HepG2 (cell line): Measurements from ENCODE around the gene NDRG3. TPM values are rescaled to one million over a fixed set of nuclear protein-coding genes. Genes with fewer than 3 reads are reported as not detected.
A peak's percentile ranks its signal among the peaks of the same experiment; 100 is the strongest.

Experiments
- ARHGAP35 ChIP-seq: sonication (generic); formaldehyde crosslinking; IDR thresholded peaks from 2 replicates; pipeline ENCODE4 v1.9.0; 2022; ENCODE audit warnings: mild to moderate bottlenecking, inconsistent platforms, moderate library complexity, missing genetic modification reagents, borderline replicate concordance
- HOXD1 ChIP-seq: sonication (generic); formaldehyde crosslinking; IDR thresholded peaks from 2 replicates; pipeline ENCODE4 v1.5.0; 2020; ENCODE audit warnings: missing genetic modification reagents
- PHB2 ChIP-seq: fragments of 450-650 bp; IDR thresholded peaks from 2 replicates; pipeline ENCODE4 v1.6.1; 2018; ENCODE audit not compliant: partially characterized antibody
- PITX1 ChIP-seq: sonication (generic); formaldehyde crosslinking; IDR thresholded peaks from 2 replicates; pipeline ENCODE4 v1.5.1; 2020; ENCODE audit warnings: mild to moderate bottlenecking, missing genetic modification reagents
- PTBP1 ChIP-seq: fragments of 200-400 bp; formaldehyde crosslinking; IDR thresholded peaks from 2 replicates; pipeline ENCODE4 v1.6.1; 2018; ENCODE audit warnings: low read length, low read depth; ENCODE audit not compliant: poor library complexity, severe bottlenecking
- SKI ChIP-seq: fragments of 450-650 bp; IDR thresholded peaks from one replicate; pipeline ENCODE4 v1.6.1; 2018; ENCODE audit warnings: mild to moderate bottlenecking; ENCODE audit not compliant: partially characterized antibody
- ZFP36 ChIP-seq: fragments of 150-350 bp; IDR thresholded peaks from 2 replicates; pipeline ENCODE4 v1.6.1; 2018; ENCODE audit warnings: borderline replicate concordance, low read length, low read depth; ENCODE audit not compliant: partially characterized antibody
- ZMYM3 ChIP-seq: sonication (generic); formaldehyde crosslinking; IDR thresholded peaks from 2 replicates; pipeline ENCODE4 v1.5.1; 2020; ENCODE audit warnings: mild to moderate bottlenecking, missing genetic modification reagents
- ZNF143 ChIP-seq: sonication (generic); formaldehyde crosslinking; IDR thresholded peaks from 2 replicates; pipeline ENCODE4 v1.4.0; 2020; ENCODE audit warnings: missing genetic modification reagents
- ZNF777 ChIP-seq: sonication (generic); formaldehyde crosslinking; IDR thresholded peaks from 2 replicates; pipeline ENCODE4 v1.4.0; 2020; ENCODE audit warnings: missing genetic modification reagents
- polyA plus RNA-seq, 8 experiments: library from polyadenylated mRNA; depleted of rRNA in 3 of 8; stranded (reverse) in 7 of 8; unstranded in 1 of 8; fragments of >200 nt; fragmentation: Illumina TruSeq in 4 of 8; extraction: Trizol in 4 of 8; gene quantifications; 2 replicates each; pipeline versions ENCODE4 v1.2.1 to v1.2.3, GENCODE V29; 2011 to 2016; ENCODE audit warnings: low read depth in 4 of 8, missing spikeins in 1 of 8, mixed read lengths in 1 of 8; ENCODE audit not compliant: insufficient read depth in 1 of 8
- total RNA-seq, 5 experiments: library from RNA; depleted of rRNA; stranded (reverse); fragments of >200 nt; fragmentation: Illumina TruSeq; extraction: Trizol; gene quantifications; 2 replicates each; pipeline ENCODE4 v1.2.3, GENCODE V29; 2016; ENCODE audit warnings: low read depth in 1 of 5
- TF ChIP-seq, protein P1 (sequence below): sonication (generic); formaldehyde crosslinking; IDR thresholded peaks from 2 replicates; pipeline ENCODE4 v1.5.0; 2020; ENCODE audit warnings: mild to moderate bottlenecking, missing genetic modification reagents, borderline replicate concordance
- TF ChIP-seq, protein P2 (sequence below): sonication (generic); formaldehyde crosslinking; IDR thresholded peaks from 2 replicates; pipeline ENCODE4 v1.8.1; 2023; ENCODE audit warnings: mild to moderate bottlenecking, missing genetic modification reagents, borderline replicate concordance
- TF ChIP-seq, protein P3 (sequence below): sonication (generic); formaldehyde crosslinking; IDR thresholded peaks from 2 replicates; pipeline ENCODE4 v1.4.0; 2020; ENCODE audit warnings: missing genetic modification reagents
- TF ChIP-seq, protein P4 (sequence below): sonication (generic); formaldehyde crosslinking; IDR thresholded peaks from 2 replicates; pipeline ENCODE4 v1.8.0; 2022; ENCODE audit warnings: mild to moderate bottlenecking, missing genetic modification reagents, borderline replicate concordance
- TF ChIP-seq, protein P5 (sequence below): sonication (generic); formaldehyde crosslinking; IDR thresholded peaks from 2 replicates; pipeline ENCODE4 v1.9.0; 2021; ENCODE audit warnings: missing genetic modification reagents, mild to moderate bottlenecking, borderline replicate concordance

Gene NDRG3
- total and polyA plus RNA-seq, 2 of the 13 experiments (the other 11 are each of a cell fraction or from before 2014, with no cell fraction given) = 36.0 to 40.5 TPM

DNA sequence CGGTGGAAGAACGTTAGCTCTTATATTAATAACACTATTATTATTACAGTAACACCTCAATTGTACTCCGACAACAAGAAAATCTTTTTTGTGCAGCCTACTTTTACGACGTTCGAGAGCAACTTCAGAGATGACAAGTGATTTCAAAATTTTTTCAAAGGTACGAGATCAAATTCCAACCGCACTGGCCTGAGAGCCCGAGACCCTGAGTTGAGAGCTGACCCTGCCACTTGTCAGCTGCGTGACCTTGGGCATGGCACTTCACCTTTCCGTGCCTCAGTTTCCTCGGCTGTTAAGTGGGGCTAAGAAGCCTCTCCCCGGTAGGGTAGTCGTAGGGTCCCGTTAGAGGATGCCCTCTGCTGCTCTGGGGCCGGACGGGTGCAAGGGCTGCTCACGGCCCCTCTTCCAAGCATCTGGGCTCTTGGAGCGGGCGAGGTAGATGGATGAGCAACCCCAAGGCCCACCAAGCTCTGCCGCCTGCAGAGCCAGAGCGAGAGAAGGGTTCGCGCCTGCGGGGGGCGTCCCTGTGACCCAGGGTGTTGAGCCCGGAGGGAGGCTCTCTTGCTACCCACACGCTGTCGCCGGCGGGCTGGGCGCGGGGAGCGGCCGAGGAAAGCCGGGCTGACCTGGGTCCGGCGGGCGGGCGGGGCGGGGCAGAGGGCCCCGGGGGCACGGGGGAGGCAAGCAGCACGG is 510 bp downstream of the NDRG3 start (continued):
- TF ChIP-seq, protein P1, sequence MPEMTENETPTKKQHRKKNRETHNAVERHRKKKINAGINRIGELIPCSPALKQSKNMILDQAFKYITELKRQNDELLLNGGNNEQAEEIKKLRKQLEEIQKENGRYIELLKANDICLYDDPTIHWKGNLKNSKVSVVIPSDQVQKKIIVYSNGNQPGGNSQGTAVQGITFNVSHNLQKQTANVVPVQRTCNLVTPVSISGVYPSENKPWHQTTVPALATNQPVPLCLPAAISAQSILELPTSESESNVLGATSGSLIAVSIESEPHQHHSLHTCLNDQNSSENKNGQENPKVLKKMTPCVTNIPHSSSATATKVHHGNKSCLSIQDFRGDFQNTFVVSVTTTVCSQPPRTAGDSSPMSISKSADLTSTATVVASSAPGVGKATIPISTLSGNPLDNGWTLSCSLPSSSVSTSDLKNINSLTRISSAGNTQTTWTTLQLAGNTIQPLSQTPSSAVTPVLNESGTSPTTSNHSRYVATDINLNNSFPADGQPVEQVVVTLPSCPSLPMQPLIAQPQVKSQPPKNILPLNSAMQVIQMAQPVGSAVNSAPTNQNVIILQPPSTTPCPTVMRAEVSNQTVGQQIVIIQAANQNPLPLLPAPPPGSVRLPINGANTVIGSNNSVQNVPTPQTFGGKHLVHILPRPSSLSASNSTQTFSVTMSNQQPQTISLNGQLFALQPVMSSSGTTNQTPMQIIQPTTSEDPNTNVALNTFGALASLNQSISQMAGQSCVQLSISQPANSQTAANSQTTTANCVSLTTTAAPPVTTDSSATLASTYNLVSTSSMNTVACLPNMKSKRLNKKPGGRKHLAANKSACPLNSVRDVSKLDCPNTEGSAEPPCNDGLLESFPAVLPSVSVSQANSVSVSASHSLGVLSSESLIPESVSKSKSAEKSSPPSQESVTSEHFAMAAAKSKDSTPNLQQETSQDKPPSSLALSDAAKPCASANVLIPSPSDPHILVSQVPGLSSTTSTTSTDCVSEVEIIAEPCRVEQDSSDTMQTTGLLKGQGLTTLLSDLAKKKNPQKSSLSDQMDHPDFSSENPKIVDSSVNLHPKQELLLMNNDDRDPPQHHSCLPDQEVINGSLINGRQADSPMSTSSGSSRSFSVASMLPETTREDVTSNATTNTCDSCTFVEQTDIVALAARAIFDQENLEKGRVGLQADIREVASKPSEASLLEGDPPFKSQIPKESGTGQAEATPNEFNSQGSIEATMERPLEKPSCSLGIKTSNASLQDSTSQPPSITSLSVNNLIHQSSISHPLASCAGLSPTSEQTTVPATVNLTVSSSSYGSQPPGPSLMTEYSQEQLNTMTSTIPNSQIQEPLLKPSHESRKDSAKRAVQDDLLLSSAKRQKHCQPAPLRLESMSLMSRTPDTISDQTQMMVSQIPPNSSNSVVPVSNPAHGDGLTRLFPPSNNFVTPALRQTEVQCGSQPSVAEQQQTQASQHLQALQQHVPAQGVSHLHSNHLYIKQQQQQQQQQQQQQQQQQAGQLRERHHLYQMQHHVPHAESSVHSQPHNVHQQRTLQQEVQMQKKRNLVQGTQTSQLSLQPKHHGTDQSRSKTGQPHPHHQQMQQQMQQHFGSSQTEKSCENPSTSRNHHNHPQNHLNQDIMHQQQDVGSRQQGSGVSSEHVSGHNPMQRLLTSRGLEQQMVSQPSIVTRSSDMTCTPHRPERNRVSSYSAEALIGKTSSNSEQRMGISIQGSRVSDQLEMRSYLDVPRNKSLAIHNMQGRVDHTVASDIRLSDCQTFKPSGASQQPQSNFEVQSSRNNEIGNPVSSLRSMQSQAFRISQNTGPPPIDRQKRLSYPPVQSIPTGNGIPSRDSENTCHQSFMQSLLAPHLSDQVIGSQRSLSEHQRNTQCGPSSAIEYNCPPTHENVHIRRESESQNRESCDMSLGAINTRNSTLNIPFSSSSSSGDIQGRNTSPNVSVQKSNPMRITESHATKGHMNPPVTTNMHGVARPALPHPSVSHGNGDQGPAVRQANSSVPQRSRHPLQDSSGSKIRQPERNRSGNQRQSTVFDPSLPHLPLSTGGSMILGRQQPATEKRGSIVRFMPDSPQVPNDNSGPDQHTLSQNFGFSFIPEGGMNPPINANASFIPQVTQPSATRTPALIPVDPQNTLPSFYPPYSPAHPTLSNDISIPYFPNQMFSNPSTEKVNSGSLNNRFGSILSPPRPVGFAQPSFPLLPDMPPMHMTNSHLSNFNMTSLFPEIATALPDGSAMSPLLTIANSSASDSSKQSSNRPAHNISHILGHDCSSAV (CRISPR knock-in tag) = no peak
- no peak; the same call in 1 of the 2 replicates for TF ChIP-seq PITX1 (CRISPR knock-in tag)
- peak; percentile 88 for TF ChIP-seq ZMYM3 (CRISPR knock-in tag)
- TF ChIP-seq, protein P2, sequence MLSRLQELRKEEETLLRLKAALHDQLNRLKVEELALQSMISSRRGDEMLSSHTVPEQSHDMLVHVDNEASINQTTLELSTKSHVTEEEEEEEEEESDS (CRISPR knock-in tag) = 0 out of 2 replicates have a peak, but pooled peaks have one; percentile 24
- TF ChIP-seq PTBP1 = no peak
- TF ChIP-seq, protein P3, sequence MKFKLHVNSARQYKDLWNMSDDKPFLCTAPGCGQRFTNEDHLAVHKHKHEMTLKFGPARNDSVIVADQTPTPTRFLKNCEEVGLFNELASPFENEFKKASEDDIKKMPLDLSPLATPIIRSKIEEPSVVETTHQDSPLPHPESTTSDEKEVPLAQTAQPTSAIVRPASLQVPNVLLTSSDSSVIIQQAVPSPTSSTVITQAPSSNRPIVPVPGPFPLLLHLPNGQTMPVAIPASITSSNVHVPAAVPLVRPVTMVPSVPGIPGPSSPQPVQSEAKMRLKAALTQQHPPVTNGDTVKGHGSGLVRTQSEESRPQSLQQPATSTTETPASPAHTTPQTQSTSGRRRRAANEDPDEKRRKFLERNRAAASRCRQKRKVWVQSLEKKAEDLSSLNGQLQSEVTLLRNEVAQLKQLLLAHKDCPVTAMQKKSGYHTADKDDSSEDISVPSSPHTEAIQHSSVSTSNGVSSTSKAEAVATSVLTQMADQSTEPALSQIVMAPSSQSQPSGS = no peak
- 0 out of 2 replicates have a peak, but pooled peaks have one; percentile 37 for TF ChIP-seq ZNF143
- no peak for TF ChIP-seq SKI
- TF ChIP-seq ZFP36 = no peak
- no peak for TF ChIP-seq HOXD1 (CRISPR knock-in tag)
- TF ChIP-seq, protein P4, sequence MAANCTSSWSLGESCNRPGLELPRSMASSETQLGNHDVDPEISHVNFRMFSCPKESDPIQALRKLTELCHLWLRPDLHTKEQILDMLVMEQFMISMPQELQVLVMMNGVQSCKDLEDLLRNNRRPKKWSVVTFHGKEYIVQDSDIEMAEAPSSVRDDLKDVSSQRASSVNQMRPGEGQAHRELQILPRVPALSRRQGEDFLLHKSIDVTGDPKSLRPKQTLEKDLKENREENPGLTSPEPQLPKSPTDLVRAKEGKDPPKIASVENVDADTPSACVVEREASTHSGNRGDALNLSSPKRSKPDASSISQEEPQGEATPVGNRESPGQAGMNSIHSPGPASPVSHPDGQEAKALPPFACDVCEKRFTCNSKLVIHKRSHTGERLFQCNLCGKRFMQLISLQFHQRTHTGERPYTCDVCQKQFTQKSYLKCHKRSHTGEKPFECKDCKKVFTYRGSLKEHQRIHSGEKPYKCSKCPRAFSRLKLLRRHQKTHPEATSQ (CRISPR knock-in tag) = peak; percentile 84; the same call in 1 of the 2 replicates
- TF ChIP-seq ARHGAP35 (CRISPR knock-in tag) = 0 out of 2 replicates have a peak, but pooled peaks have one; percentile 33
- no peak for TF ChIP-seq ZNF777 (CRISPR knock-in tag)
- TF ChIP-seq, protein P5, sequence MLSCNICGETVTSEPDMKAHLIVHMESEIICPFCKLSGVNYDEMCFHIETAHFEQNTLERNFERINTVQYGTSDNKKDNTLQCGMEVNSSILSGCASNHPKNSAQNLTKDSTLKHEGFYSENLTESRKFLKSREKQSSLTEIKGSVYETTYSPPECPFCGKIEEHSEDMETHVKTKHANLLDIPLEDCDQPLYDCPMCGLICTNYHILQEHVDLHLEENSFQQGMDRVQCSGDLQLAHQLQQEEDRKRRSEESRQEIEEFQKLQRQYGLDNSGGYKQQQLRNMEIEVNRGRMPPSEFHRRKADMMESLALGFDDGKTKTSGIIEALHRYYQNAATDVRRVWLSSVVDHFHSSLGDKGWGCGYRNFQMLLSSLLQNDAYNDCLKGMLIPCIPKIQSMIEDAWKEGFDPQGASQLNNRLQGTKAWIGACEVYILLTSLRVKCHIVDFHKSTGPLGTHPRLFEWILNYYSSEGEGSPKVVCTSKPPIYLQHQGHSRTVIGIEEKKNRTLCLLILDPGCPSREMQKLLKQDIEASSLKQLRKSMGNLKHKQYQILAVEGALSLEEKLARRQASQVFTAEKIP (CRISPR knock-in tag) = no peak
- no peak for TF ChIP-seq PHB2
